GM23338 (cell line): ENCODE measurements around the gene PRR12. TPM values are rescaled to one million over a fixed set of nuclear protein-coding genes. Genes with fewer than 3 reads are reported as not detected.
A peak's percentile ranks its signal among the peaks of the same experiment; 100 is the strongest.

Source experiments
- ATAC-seq: fragments of 200-7000 bp; cut with Tn5 transposase; 3 replicates; pipeline ENCODE4 v1.9.1; 2020
- DNase-seq: peaks from one replicate; pipeline ENCODE4 v3.0.0-alpha.2; 2015; ENCODE audit warnings: low spot score
- H2AFZ ChIP-seq: fragments of 200-600 bp; sonication (generic); 2 replicates; pipeline ENCODE4 v1.8.0; 2016; ENCODE audit warnings: antibody characterized with exemption, mild to moderate bottlenecking, moderate library complexity
- H3F3A ChIP-seq: fragments of 200-600 bp; sonication (generic); replicated peaks from 2 replicates; pipeline ENCODE4 v1.8.0; 2017; ENCODE audit warnings: antibody characterized with exemption, mixed run types, low read depth
- H3K27ac ChIP-seq: fragments of 200-600 bp; sonication (generic); 2 replicates; pipeline ENCODE4 v1.6.1; 2016; ENCODE audit warnings: low read depth
- H3K27me3 ChIP-seq: fragments of 200-600 bp; sonication (generic); 2 replicates; pipeline ENCODE4 v1.8.0; 2016; ENCODE audit warnings: mild to moderate bottlenecking, mixed run types, moderate library complexity; ENCODE audit not compliant: insufficient read depth
- H3K36me3 ChIP-seq: fragments of 200-600 bp; sonication (generic); 2 replicates; pipeline ENCODE4 v1.8.0; 2016; ENCODE audit warnings: mild to moderate bottlenecking; ENCODE audit not compliant: insufficient read depth
- H3K4me1 ChIP-seq: fragments of 200-600 bp; sonication (generic); 2 replicates; pipeline ENCODE4 v1.8.0; 2016; ENCODE audit warnings: mild to moderate bottlenecking, moderate library complexity; ENCODE audit not compliant: insufficient read depth
- H3K4me2 ChIP-seq: fragments of 200-600 bp; sonication (generic); 2 replicates; pipeline ENCODE4 v1.7.1; 2017; ENCODE audit warnings: mixed run types
- H3K4me3 ChIP-seq: fragments of 200-600 bp; sonication (generic); 2 replicates; pipeline ENCODE4 v1.6.1; 2016; ENCODE audit warnings: mixed run types
- H3K79me2 ChIP-seq: fragments of 200-600 bp; sonication (generic); replicated peaks from 2 replicates; pipeline ENCODE4 v1.8.0; 2017; ENCODE audit warnings: mild to moderate bottlenecking; ENCODE audit not compliant: insufficient read depth
- H3K9me2 ChIP-seq: fragments of 200-600 bp; sonication (generic); 2 replicates; pipeline ENCODE4 v1.8.0; 2017; ENCODE audit not compliant: insufficient read depth
- H4K20me1 ChIP-seq: fragments of 200-600 bp; sonication (generic); replicated peaks from 2 replicates; pipeline ENCODE4 v1.8.0; 2017; ENCODE audit warnings: mild to moderate bottlenecking; ENCODE audit not compliant: insufficient read depth
- H3K27ac Mint-ChIP-seq: 2 replicates; pipeline ENCODE4 v1.8.0; 2020; ENCODE audit warnings: inconsistent platforms, mild to moderate bottlenecking, moderate library complexity, mixed read lengths
- H3K27me3 Mint-ChIP-seq: 3 replicates; pipeline ENCODE4 v1.8.0; 2022; ENCODE audit warnings: low read depth, mild to moderate bottlenecking, moderate library complexity, mixed read lengths, inconsistent platforms; ENCODE audit not compliant: insufficient read depth, poor library complexity
- H3K36me3 Mint-ChIP-seq: 3 replicates; pipeline ENCODE4 v1.8.0; 2021; ENCODE audit warnings: low read depth, mild to moderate bottlenecking, inconsistent platforms, moderate library complexity, mixed read lengths
- H3K4me1 Mint-ChIP-seq: 3 replicates; pipeline ENCODE4 v1.8.0; 2020; ENCODE audit warnings: mild to moderate bottlenecking, inconsistent platforms, mixed read lengths
- H3K4me3 Mint-ChIP-seq: 3 replicates; pipeline ENCODE4 v1.8.0; 2021; ENCODE audit warnings: moderate library complexity, mild to moderate bottlenecking, inconsistent platforms, mixed read lengths
- H3K9me3 Mint-ChIP-seq: 3 replicates; pipeline ENCODE4 v1.8.0; 2020; ENCODE audit warnings: moderate library complexity, mild to moderate bottlenecking, inconsistent platforms, mixed read lengths
- CREB1 ChIP-seq: fragments of 250-450 bp; sonication (Bioruptor Pico); IDR thresholded peaks from 2 replicates; pipeline ENCODE4 v1.5.0; 2020; ENCODE audit warnings: low read depth, mild to moderate bottlenecking, moderate library complexity
- EZH2 ChIP-seq: fragments of 200-600 bp; sonication (generic); IDR thresholded peaks from one replicate; pipeline ENCODE4 v1.8.0; 2017; ENCODE audit warnings: antibody characterized with exemption, mild to moderate bottlenecking, low read depth; ENCODE audit not compliant: unreplicated experiment
- EZH2phosphoT487 ChIP-seq: fragments of 200-600 bp; sonication (generic); IDR thresholded peaks from one replicate; pipeline ENCODE4 v1.8.1; 2018; ENCODE audit warnings: antibody characterized with exemption; ENCODE audit not compliant: unreplicated experiment
- JUNB ChIP-seq: IDR thresholded peaks from one replicate; pipeline ENCODE4 v1.6.1; 2016; ENCODE audit warnings: antibody characterized with exemption; ENCODE audit not compliant: unreplicated experiment
- STAT1 ChIP-seq: IDR thresholded peaks from one replicate; pipeline ENCODE4 v1.6.1; 2016; ENCODE audit warnings: antibody characterized with exemption; ENCODE audit not compliant: unreplicated experiment
- polyA plus RNA-seq: library from polyadenylated mRNA; unstranded; fragments of >200 nt; fragmentation: Nextera tagmentation; extraction: Ambion mirVana; gene quantifications from 2 replicates; pipeline ENCODE4 v1.2.1, GENCODE V29; 2016
- total RNA-seq: library from RNA; depleted of rRNA; stranded (reverse); fragments of >200 nt; shearing (Covaris generic); gene quantifications from 2 replicates; pipeline ENCODE4 v1.2.3, GENCODE V29; 2014
- TF ChIP-seq, protein P1 (sequence below): fragments of 250-450 bp; sonication (Bioruptor Pico); IDR thresholded peaks from 2 replicates; pipeline ENCODE4 v1.5.0; 2020; ENCODE audit warnings: mild to moderate bottlenecking, moderate library complexity
- TF ChIP-seq, protein P2 (sequence below), 2 experiments: fragments of 200-600 bp in 1 of 2; sonication (generic) in 1 of 2; conservative IDR thresholded peaks; 2 replicates each; pipeline versions ENCODE4 v1.5.1 to v1.6.1; 2016 to 2017; ENCODE audit warnings: antibody characterized with exemption in 2 of 2, low read depth in 2 of 2, mild to moderate bottlenecking in 2 of 2, moderate library complexity in 1 of 2

The PRR12 gene
- total and polyA plus RNA-seq, 2 experiments from 2014 or later: 8.6 to 41.6 TPM

DNA sequence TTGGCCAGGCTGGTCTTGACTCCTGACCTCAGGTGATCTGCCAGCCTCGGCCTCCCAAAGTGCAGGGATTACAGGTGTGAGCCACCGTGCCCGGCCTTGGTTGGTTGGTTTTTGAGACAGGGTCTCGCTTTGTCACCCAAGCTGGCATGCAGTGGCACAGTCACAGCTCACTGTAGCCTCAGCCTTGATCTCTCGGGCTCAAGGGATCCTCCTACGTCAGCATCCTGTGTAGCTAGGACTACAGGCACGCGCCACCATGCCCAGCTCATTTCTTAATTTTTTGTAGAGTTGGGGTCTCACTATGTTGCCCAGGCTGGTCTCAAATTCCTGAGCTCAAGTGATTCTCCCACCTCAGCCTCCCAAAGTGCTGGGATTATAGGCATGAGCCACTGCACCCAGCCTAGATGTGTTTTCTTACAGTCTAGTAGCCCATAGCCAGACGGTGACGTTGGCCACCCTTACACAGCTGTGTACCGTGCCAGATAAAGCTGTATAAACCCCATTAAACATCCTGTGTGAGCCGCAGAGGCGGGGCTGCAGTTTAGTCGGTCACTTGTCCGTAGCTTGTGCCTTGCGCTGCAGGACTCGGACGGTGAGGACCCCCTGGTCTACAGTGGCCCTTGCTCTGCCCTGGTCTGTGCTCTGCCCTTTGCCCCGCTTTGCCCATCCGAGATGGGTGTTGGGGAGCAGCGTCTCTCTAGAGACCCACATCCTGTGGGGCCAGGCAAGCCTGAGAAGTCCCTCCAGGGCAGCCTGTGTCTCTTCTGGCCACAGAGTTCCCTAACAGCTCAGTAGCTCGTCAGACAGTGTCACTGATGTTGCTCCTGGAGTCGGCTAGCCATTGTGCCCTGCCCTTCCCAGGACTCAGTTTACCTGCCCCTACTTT lies 64.8 kb downstream of the PRR12 start:
- ATAC-seq: no peak
- Mint-ChIP-seq H3K4me3 (no peak overlapping the region; the same call in 2 of the 3 replicates), H3K4me1 (peaks cover 8% of the 10 kb centered on the region), H3K9me3 (peaks cover 19% of the 10 kb centered on the region), H3K27ac (peak overlapping the region; percentile 86; the same call in 1 of the 2 replicates), H3K27me3 (peaks cover 19% of the 10 kb centered on the region), H3K36me3 (peaks cover 76% of the 10 kb centered on the region)
- Histone ChIP-seq H3K27ac (no peak overlapping the region), H3K36me3 (peaks cover 16% of the 10 kb centered on the region), H3F3A (peaks cover 9% of the 10 kb centered on the region; the same call in 1 of the 2 replicates), H4K20me1 (no peaks in the 10 kb centered on the region; the same call in 1 of the 2 replicates), H2AFZ (no peak overlapping the region), H3K27me3 (no peaks in the 10 kb centered on the region), H3K9me2 (no peaks in the 10 kb centered on the region), H3K79me2 (no peaks in the 10 kb centered on the region), H3K4me2 (no peak overlapping the region), H3K4me3 (no peak overlapping the region), H3K4me1 (no peaks in the 10 kb centered on the region)
- TF ChIP-seq, protein P1, sequence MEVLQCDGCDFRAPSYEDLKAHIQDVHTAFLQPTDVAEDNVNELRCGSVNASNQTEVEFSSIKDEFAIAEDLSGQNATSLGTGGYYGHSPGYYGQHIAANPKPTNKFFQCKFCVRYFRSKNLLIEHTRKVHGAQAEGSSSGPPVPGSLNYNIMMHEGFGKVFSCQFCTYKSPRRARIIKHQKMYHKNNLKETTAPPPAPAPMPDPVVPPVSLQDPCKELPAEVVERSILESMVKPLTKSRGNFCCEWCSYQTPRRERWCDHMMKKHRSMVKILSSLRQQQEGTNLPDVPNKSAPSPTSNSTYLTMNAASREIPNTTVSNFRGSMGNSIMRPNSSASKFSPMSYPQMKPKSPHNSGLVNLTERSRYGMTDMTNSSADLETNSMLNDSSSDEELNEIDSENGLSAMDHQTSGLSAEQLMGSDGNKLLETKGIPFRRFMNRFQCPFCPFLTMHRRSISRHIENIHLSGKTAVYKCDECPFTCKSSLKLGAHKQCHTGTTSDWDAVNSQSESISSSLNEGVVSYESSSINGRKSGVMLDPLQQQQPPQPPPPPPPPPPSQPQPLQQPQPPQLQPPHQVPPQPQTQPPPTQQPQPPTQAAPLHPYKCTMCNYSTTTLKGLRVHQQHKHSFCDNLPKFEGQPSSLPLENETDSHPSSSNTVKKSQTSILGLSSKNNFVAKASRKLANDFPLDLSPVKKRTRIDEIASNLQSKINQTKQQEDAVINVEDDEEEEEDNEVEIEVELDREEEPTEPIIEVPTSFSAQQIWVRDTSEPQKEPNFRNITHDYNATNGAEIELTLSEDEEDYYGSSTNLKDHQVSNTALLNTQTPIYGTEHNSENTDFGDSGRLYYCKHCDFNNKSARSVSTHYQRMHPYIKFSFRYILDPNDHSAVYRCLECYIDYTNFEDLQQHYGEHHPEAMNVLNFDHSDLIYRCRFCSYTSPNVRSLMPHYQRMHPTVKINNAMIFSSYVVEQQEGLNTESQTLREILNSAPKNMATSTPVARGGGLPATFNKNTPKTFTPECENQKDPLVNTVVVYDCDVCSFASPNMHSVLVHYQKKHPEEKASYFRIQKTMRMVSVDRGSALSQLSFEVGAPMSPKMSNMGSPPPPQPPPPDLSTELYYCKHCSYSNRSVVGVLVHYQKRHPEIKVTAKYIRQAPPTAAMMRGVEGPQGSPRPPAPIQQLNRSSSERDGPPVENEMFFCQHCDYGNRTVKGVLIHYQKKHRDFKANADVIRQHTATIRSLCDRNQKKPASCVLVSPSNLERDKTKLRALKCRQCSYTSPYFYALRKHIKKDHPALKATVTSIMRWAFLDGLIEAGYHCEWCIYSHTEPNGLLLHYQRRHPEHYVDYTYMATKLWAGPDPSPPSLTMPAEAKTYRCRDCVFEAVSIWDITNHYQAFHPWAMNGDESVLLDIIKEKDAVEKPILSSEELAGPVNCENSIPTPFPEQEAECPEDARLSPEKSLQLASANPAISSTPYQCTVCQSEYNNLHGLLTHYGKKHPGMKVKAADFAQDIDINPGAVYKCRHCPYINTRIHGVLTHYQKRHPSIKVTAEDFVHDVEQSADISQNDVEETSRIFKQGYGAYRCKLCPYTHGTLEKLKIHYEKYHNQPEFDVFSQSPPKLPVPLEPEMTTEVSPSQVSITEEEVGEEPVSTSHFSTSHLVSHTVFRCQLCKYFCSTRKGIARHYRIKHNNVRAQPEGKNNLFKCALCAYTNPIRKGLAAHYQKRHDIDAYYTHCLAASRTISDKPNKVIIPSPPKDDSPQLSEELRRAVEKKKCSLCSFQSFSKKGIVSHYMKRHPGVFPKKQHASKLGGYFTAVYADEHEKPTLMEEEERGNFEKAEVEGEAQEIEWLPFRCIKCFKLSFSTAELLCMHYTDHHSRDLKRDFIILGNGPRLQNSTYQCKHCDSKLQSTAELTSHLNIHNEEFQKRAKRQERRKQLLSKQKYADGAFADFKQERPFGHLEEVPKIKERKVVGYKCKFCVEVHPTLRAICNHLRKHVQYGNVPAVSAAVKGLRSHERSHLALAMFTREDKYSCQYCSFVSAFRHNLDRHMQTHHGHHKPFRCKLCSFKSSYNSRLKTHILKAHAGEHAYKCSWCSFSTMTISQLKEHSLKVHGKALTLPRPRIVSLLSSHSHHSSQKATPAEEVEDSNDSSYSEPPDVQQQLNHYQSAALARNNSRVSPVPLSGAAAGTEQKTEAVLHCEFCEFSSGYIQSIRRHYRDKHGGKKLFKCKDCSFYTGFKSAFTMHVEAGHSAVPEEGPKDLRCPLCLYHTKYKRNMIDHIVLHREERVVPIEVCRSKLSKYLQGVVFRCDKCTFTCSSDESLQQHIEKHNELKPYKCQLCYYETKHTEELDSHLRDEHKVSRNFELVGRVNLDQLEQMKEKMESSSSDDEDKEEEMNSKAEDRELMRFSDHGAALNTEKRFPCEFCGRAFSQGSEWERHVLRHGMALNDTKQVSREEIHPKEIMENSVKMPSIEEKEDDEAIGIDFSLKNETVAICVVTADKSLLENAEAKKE (CRISPR knock-in tag): no peak
- TF ChIP-seq, protein P2, sequence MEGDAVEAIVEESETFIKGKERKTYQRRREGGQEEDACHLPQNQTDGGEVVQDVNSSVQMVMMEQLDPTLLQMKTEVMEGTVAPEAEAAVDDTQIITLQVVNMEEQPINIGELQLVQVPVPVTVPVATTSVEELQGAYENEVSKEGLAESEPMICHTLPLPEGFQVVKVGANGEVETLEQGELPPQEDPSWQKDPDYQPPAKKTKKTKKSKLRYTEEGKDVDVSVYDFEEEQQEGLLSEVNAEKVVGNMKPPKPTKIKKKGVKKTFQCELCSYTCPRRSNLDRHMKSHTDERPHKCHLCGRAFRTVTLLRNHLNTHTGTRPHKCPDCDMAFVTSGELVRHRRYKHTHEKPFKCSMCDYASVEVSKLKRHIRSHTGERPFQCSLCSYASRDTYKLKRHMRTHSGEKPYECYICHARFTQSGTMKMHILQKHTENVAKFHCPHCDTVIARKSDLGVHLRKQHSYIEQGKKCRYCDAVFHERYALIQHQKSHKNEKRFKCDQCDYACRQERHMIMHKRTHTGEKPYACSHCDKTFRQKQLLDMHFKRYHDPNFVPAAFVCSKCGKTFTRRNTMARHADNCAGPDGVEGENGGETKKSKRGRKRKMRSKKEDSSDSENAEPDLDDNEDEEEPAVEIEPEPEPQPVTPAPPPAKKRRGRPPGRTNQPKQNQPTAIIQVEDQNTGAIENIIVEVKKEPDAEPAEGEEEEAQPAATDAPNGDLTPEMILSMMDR (conservative IDR thresholded peaks at IDR 0.05; ENCODE audit: low read depth in 2 of 2): no peak
- TF ChIP-seq EZH2 (no peak), STAT1 (no peak), JUNB (no peak), EZH2phosphoT487 (no peak), CREB1 (CRISPR knock-in tag) (no peak)
- DNase-seq: no peak
